ENCODE data around the gene TSR3. TPM values are rescaled to one million over a fixed set of nuclear protein-coding genes. Genes with fewer than 3 reads are reported as not detected.

TSR3 gene
- polyA plus RNA-seq, 3 donors, result 23.2 to 73.1 (median 48.2) TPM

DNA sequence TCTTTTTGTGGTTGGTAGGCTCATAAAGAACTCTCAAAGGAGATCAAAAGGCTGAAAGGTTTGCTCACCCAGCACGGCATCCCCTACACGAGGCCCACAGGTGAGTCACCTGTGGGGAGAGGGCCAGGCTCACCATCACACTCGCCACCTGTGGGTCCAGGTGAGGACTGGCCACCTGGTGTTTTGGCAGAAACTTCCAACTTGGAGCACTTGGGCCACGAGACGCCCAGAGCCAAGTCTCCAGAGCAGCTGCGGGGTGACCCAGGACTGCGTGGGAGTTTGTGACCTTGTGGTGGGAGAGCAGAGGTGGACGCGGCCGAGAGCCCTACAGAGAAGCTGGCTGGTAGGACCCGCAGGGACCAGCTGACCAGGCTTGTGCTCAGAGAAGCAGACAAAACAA is 11.1 kb upstream of the TSR3 start:
- H3K4me1 Mint-ChIP-seq, result peaks cover 2% of the 10 kb centered on the region
- H3K27me3 Mint-ChIP-seq (ENCODE audit: low read depth in 3 of 3), result peaks cover 0 to 1% (median 0%) of the 10 kb centered on the region in 3 donors
- 92% methylated on average over 3 of the region's 11 CpGs for WGBS (ENCODE audit: insufficient coverage)
- no peak for TF ChIP-seq CTCF (IDR thresholded peaks at IDR 0.05)
- intact Hi-C loops (cut with micrococcal nuclease), result no loop called here
- no peaks in the 10 kb centered on the region for H3K9me3 ChIP-seq (replicated peaks in 1 of 2; ENCODE audit: control insufficient read depth in 1 of 2, insufficient read depth in 1 of 2, low read length in 2 of 2)
- H3K79me2 ChIP-seq (ENCODE audit: insufficient read depth, low read length), result peaks cover 46% of the 10 kb centered on the region
- peaks cover 51 to 91% of the 10 kb centered on the region in 2 donors for H3K36me3 Mint-ChIP-seq
- no peak overlapping the region for H2AFZ ChIP-seq (ENCODE audit: insufficient read depth, low read depth, low read length, poor library complexity, severe bottlenecking)
- H3K9me3 Mint-ChIP-seq, result no peaks in the 10 kb centered on the region
- no peak overlapping the region for H3K4me2 ChIP-seq (replicated peaks; ENCODE audit: extremely low read depth, low read length, poor library complexity, severe bottlenecking)
- no peaks in the 10 kb centered on the region for H3K27me3 ChIP-seq (ENCODE audit: control insufficient read depth in 2 of 2, insufficient read depth in 2 of 2, low read length in 2 of 2)
- H4K20me1 ChIP-seq (ENCODE audit: insufficient read depth, low read length), result peaks cover 93% of the 10 kb centered on the region
- H3K36me3 ChIP-seq (replicated peaks in 1 of 2; ENCODE audit: control insufficient read depth in 1 of 2, insufficient read depth in 2 of 2, low read length in 2 of 2), result peaks cover 69 to 86% of the 10 kb centered on the region in 2 donors
- no peak overlapping the region for H3K9ac ChIP-seq (ENCODE audit: insufficient read depth, low read length, poor library complexity, severe bottlenecking)
- H3K27ac ChIP-seq (ENCODE audit: low read depth in 1 of 2, low read length in 2 of 2), result no peak overlapping the region
- no peak overlapping the region for H3K4me3 Mint-ChIP-seq
- H3K4me1 ChIP-seq (ENCODE audit: control insufficient read depth in 1 of 2, insufficient read depth in 2 of 2, low read length in 2 of 2), result no peaks in the 10 kb centered on the region
- DNase-seq, result no peak
- no peak overlapping the region for H3K4me3 ChIP-seq (replicated peaks in 1 of 3; ENCODE audit: low read depth in 2 of 3, low read length in 3 of 3)
- H3K27ac Mint-ChIP-seq, result peak overlapping the region in 2 of 7 donors; percentile 45 to 53

- H3K4me3 Mint-ChIP-seq, result no peak overlapping the region
- no peak for TF ChIP-seq CTCF (IDR thresholded peaks at IDR 0.05)
- peaks cover 98% of the 10 kb centered on the region for H4K20me1 ChIP-seq (ENCODE audit: insufficient read depth, low read length)
These were observed 10.1 kb upstream of the TSR3 start for GRCh38 chr16:1361685-1362360.

More at GRCh38 chr16:1361685-1362360, 10.1 kb upstream of the TSR3 start:
- no peaks in the 10 kb centered on the region for H3K9me3 ChIP-seq (replicated peaks in 1 of 2; ENCODE audit: control insufficient read depth in 1 of 2, insufficient read depth in 1 of 2, low read length in 2 of 2)
- intact Hi-C loops (cut with micrococcal nuclease), result no loop called here
- H3K36me3 Mint-ChIP-seq, result peaks cover 51 to 85% of the 10 kb centered on the region in 2 donors
- H3K4me1 Mint-ChIP-seq, result peaks cover 2% of the 10 kb centered on the region
- H3K27me3 Mint-ChIP-seq (ENCODE audit: low read depth in 3 of 3), result peaks cover 0 to 1% (median 0%) of the 10 kb centered on the region in 3 donors
- no peak overlapping the region for H2AFZ ChIP-seq (ENCODE audit: insufficient read depth, low read depth, low read length, poor library complexity, severe bottlenecking)
- H3K36me3 ChIP-seq (replicated peaks in 1 of 2; ENCODE audit: control insufficient read depth in 1 of 2, insufficient read depth in 2 of 2, low read length in 2 of 2), result peaks cover 62 to 78% of the 10 kb centered on the region in 2 donors
- 97% methylated on average over 31 of the region's 43 CpGs for WGBS (ENCODE audit: insufficient coverage)
- no peak overlapping the region for H3K27ac ChIP-seq (ENCODE audit: low read depth in 1 of 2, low read length in 2 of 2)
- peaks cover 50% of the 10 kb centered on the region for H3K79me2 ChIP-seq (ENCODE audit: insufficient read depth, low read length)
- H3K27me3 ChIP-seq (ENCODE audit: control insufficient read depth in 2 of 2, insufficient read depth in 2 of 2, low read length in 2 of 2), result no peaks in the 10 kb centered on the region
- no peak overlapping the region for H3K4me2 ChIP-seq (replicated peaks; ENCODE audit: extremely low read depth, low read length, poor library complexity, severe bottlenecking)
- no peaks in the 10 kb centered on the region for H3K4me1 ChIP-seq (ENCODE audit: control insufficient read depth in 1 of 2, insufficient read depth in 2 of 2, low read length in 2 of 2)
- peak overlapping the region in 1 of 7 donors; percentile 44 for H3K27ac Mint-ChIP-seq
- H3K4me3 ChIP-seq (replicated peaks in 1 of 3; ENCODE audit: low read depth in 2 of 3, low read length in 3 of 3), result no peak overlapping the region
- no peak for DNase-seq
- no peak overlapping the region for H3K9ac ChIP-seq (ENCODE audit: insufficient read depth, low read length, poor library complexity, severe bottlenecking)
- no peaks in the 10 kb centered on the region for H3K9me3 Mint-ChIP-seq

Measured in CD14-positive monocyte (primary cell).